ENCODE data around the gene BOLA1. TPM values are rescaled to one million over a fixed set of nuclear protein-coding genes. Genes with fewer than 3 reads are reported as not detected.
A peak's percentile ranks its signal among the peaks of the same experiment; 100 is the strongest.
"Not testable (repeated sequence)": the region's sequence is repeated elsewhere in the genome, so short reads cannot be mapped to it uniquely, and the experiment has no call there.

BOLA1 gene
- total RNA-seq, 3 donors from 2014 or later, result 10.7 to 18.1 (median 13.2) TPM

DNA sequence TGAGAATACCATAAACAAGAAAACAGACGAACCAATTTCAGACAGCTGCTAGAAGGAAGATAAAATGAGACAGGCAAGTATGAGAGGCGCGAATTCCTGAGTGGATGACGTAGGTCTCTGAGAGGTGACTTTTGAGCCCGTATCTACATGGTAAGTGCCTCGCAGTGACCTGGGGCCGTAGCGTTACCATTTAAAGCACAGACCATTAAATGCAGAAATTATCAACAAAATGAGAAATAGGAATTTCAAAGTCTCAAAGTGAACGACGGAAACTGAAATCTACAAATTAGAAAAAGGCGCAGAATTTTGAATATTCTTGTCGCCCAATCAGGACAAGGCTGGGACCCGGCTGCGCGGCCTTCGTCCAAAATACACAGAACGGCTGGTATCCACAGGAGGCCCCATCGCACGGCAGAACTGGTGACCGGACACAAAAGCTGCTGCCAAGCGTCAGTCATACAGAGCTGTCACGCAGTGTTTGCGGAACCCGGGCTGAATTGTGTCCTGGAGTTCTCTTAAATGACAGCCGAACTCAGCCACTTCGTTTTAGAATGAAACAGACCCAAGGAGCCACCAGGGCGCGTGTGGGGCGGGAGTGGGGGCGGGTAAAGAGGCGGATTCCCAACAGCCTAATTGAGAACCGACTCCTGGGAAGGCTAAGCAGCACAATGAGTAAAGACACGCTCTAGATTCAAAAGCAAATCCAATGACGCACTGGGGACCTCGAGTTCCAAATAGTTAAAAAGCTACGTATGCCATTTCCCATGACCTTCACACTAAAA lies 13.8 kb upstream of the BOLA1 start:
- Histone ChIP-seq H3K4me1 (ENCODE audit: low read depth) (peaks cover 12% of the 10 kb centered on the region), H3K9me3 (no peaks in the 10 kb centered on the region), H3K36me3 (ENCODE audit: low read depth) (peaks cover 4% of the 10 kb centered on the region), H3K4me3 (peak overlapping the region; percentile 52)
- ATAC-seq (peak; percentile 39), DNase-seq (peak; percentile 86 to 91 (median 88))
- TF ChIP-seq, protein P1, sequence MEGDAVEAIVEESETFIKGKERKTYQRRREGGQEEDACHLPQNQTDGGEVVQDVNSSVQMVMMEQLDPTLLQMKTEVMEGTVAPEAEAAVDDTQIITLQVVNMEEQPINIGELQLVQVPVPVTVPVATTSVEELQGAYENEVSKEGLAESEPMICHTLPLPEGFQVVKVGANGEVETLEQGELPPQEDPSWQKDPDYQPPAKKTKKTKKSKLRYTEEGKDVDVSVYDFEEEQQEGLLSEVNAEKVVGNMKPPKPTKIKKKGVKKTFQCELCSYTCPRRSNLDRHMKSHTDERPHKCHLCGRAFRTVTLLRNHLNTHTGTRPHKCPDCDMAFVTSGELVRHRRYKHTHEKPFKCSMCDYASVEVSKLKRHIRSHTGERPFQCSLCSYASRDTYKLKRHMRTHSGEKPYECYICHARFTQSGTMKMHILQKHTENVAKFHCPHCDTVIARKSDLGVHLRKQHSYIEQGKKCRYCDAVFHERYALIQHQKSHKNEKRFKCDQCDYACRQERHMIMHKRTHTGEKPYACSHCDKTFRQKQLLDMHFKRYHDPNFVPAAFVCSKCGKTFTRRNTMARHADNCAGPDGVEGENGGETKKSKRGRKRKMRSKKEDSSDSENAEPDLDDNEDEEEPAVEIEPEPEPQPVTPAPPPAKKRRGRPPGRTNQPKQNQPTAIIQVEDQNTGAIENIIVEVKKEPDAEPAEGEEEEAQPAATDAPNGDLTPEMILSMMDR (IDR thresholded peaks at IDR 0.05), result no peak
- intact Hi-C loops (cut with DNase I, micrococcal nuclease), result no loop called here

DNA sequence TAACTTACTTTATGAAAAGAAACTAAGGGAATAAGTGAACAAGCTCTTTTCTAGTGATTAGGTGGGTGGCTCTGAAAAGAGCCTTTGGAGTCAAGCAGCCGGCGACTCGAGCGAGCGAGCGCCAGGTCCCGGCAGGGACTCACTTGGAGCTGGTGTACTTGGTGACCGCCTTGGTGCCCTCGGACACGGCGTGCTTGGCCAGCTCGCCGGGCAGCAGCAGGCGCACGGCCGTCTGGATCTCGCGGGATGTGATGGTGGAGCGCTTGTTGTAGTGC lies 13.3 kb upstream of the BOLA1 start:
- DNase-seq; H3K36me3 ChIP-seq (ENCODE audit: low read depth); intact Hi-C loops (cut with DNase I, micrococcal nuclease); H3K9me3 ChIP-seq: not testable (repeated sequence)
- peaks cover 12% of the 10 kb centered on the region for H3K4me1 ChIP-seq (ENCODE audit: low read depth)
- peak overlapping the region; percentile 52 for H3K4me3 ChIP-seq
- ATAC-seq, result peak; percentile 1

DNA sequence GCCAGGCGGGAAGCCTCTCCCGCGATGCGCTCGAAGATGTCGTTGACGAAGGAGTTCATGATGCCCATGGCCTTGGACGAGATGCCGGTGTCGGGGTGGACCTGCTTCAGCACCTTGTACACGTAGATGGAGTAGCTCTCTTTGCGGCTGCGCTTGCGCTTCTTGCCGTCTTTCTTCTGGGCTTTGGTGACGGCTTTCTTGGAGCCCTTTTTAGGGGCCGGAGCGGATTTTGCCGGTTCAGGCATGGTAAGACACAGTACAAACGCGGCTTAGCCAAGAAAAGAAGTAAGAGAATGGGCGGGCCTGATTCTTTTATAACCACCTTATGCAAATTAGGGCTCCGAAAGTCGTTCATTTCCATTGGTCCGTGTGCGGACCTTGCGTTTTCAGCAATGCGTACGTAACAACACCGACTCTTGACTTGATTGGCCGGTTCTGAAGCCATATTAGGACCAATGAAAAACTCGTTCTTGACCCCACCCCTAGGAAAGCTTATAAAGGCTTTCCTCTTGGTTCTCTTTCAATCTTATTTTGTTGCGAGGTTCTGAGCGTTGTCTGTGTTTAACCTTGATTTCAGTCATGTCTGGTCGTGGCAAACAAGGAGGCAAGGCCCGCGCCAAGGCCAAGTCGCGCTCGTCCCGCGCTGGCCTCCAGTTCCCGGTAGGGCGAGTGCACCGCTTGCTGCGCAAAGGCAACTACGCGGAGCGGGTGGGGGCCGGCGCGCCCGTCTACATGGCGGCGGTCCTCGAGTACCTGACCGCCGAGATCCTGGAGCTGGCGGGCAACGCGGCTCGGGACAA lies 12.8 kb upstream of the BOLA1 start:
- H3K9me3 ChIP-seq, result no peaks in the 10 kb centered on the region
- peaks cover 4% of the 10 kb centered on the region for H3K36me3 ChIP-seq (ENCODE audit: low read depth)
- intact Hi-C loops (cut with DNase I, micrococcal nuclease), result no loop called here
- H3K4me3 ChIP-seq, result peak overlapping the region; percentile 52
- DNase-seq (peak; percentile 85 to 92 (median 89)), ATAC-seq (peak; percentile 78)
- TF ChIP-seq, protein P1 (IDR thresholded peaks at IDR 0.05), result no peak
- peaks cover 12% of the 10 kb centered on the region for H3K4me1 ChIP-seq (ENCODE audit: low read depth)

DNA sequence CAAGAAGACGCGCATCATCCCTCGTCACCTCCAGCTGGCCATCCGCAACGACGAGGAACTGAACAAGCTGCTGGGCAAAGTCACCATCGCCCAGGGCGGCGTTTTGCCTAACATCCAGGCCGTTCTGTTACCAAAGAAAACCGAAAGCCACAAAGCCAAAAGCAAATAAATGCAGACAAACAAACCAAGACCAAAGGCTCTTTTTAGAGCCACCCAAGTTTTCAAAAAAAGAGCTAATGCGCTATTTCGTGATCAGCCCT lies 12.2 kb upstream of the BOLA1 start:
- intact Hi-C loops (cut with DNase I, micrococcal nuclease); ATAC-seq: not testable (repeated sequence)
- peaks cover 12% of the 10 kb centered on the region for H3K4me1 ChIP-seq (ENCODE audit: low read depth)

DNA sequence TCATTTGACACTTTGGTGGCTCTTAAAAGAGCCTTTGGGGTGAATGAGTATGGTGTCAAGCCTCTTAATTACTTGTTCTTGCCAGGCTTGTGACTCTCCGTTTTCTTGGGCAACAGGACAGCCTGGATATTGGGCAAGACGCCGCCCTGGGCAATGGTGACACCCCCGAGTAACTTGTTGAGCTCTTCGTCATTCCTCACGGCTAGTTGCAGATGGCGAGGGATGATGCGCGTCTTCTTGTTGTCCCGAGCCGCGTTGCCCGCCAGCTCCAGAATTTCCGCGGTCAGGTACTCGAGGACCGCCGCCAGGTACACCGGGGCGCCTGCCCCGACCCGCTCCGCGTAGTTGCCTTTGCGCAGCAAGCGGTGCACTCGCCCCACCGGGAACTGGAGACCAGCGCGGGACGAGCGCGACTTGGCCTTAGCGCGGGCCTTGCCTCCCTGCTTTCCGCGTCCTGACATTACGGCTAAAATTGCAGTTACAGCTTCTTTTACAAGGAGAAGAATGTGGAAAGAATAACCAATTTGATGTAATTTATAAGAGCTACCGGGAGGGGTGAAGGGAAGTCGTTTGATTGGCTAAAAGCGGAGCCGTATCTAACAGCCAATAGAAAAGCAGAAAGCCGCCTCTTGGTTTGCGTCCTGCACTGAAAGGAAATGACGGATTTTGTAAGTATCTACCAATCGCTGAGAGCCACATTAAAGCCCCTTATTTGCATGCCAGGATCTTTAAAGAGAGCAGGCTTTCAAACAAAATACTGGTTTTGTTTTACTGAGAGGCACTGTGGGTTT lies 11.7 kb upstream of the BOLA1 start:
- Histone ChIP-seq H3K4me1 (ENCODE audit: low read depth) (peaks cover 12% of the 10 kb centered on the region), H3K4me3 (peak overlapping the region; percentile 52), H3K9me3 (no peaks in the 10 kb centered on the region), H3K36me3 (ENCODE audit: low read depth) (peaks cover 4% of the 10 kb centered on the region)
- TF ChIP-seq, protein P1 (IDR thresholded peaks at IDR 0.05), result no peak
- ATAC-seq (peak; percentile 71), DNase-seq (peak; percentile 83 to 86 (median 86))
- intact Hi-C loops (cut with DNase I, micrococcal nuclease), result no loop called here

More for the DNA sequence above, 12.2 kb upstream of the BOLA1 start:
- H3K4me3 ChIP-seq, result peak overlapping the region; percentile 52
- H3K9me3 ChIP-seq; H3K36me3 ChIP-seq (ENCODE audit: low read depth): not testable (repeated sequence)
- peak in 1 of 3 donors; percentile 47 for DNase-seq

DNA sequence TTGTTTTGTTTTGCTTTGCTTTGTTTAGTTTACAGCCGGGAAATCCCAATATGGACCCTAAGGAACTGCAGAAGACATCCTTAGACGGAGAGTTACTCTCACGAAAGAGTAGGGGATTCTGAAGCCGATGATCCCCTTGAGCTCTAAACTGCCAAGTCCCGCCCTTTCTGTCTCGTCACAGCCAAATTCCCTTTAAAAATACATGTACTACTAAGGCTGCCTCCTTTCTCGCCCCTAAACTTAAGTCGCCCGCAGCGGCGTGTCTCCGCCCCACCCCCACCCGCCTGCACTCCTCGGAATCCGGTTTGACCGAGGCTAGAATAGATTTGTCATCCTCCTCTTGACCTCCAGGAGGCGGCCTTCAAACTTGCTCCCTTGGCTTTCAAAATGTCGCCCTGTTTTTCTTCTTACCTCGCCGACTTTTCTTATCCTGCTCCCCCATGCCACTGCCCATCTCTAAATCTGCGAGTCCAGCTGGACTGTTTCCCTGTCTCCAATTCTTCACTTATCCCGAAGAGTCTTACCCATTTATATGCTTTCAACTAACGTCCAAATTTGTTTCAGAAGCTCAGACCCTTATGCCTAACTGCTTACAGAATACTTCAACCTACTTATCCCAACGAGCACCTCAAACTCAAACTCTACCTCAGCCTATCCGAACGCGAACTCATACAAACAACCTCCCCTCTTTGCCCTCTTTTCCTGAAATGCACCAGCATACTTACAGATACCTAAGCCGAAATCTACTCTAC lies 10.9 kb upstream of the BOLA1 start:
- ATAC-seq, result peak; percentile 53
- intact Hi-C loops (cut with DNase I, micrococcal nuclease), result no loop called here
- Histone ChIP-seq H3K9me3 (no peaks in the 10 kb centered on the region), H3K36me3 (ENCODE audit: low read depth) (peaks cover 4% of the 10 kb centered on the region), H3K4me1 (ENCODE audit: low read depth) (peaks cover 12% of the 10 kb centered on the region), H3K4me3 (peak overlapping the region; percentile 52)
- peak; percentile 82 to 87 (median 87) for DNase-seq
- TF ChIP-seq, protein P1 (IDR thresholded peaks at IDR 0.05), result peak; percentile 7

Data from mucosa of descending colon (tissue), 3 donors.